Upper lobe of right lung (tissue), 1 donor: ENCODE data around the gene R3HDM1. TPM values are rescaled to one million over a fixed set of nuclear protein-coding genes. Genes with fewer than 3 reads are reported as not detected.

Experiments used
- ATAC-seq: fragments of 200-7000 bp; cut with Tn5 transposase; one replicate; pipeline ENCODE4 v1.9.1; 2020; ENCODE audit warnings: mild to moderate bottlenecking, moderate library complexity
- DNase-seq: peaks from one replicate; pipeline ENCODE4 v3.0.0-alpha.2; 2020
- H3K27ac ChIP-seq: fragments of 200-600 bp; one replicate; pipeline ENCODE4 v1.8.0; 2022
- H3K27me3 ChIP-seq: fragments of 200-600 bp; one replicate; pipeline ENCODE4 v1.8.0; 2022; ENCODE audit warnings: mild to moderate bottlenecking
- H3K36me3 ChIP-seq: fragments of 200-600 bp; one replicate; pipeline ENCODE4 v1.8.0; 2022
- H3K4me1 ChIP-seq: fragments of 200-600 bp; one replicate; pipeline ENCODE4 v1.8.0; 2022
- H3K4me3 ChIP-seq: fragments of 200-600 bp; one replicate; pipeline ENCODE4 v1.8.0; 2022; ENCODE audit warnings: mild to moderate bottlenecking
- H3K9me3 ChIP-seq: fragments of 200-600 bp; one replicate; pipeline ENCODE4 v1.8.0; 2022
- CTCF ChIP-seq: fragments of 200-600 bp; IDR thresholded peaks from one replicate; pipeline ENCODE4 v1.8.0; 2022; ENCODE audit warnings: antibody characterized with exemption
- intact Hi-C: fragments of 100-400 bp; cut with DNase I; formaldehyde crosslinking; loops from one replicate; pipeline ENCODE4 v1.11.0; 2022
- total RNA-seq: library from RNA; stranded (reverse); fragmentation: NEBNext Ultra II Directional; extraction: Animal tissue kit (Norgen Biotek cat#: 25700); gene quantifications from one replicate; pipeline ENCODE4 v1.2.1, GENCODE V29; 2021
- donor health status: DM: no; HTN: yes; CAD: no; lungs with severe emphysema.

Gene R3HDM1
- total RNA-seq, 1 donor from 2014 or later, result 17.0 TPM

GRCh38 chr2:135657806-135658582 is 126.7 kb downstream of the R3HDM1 start:
- Histone ChIP-seq H3K4me1 (no peaks in the 10 kb centered on the region), H3K36me3 (peaks cover 15% of the 10 kb centered on the region), H3K27me3 (no peaks in the 10 kb centered on the region), H3K9me3 (no peaks in the 10 kb centered on the region), H3K27ac (no peak overlapping the region), H3K4me3 (no peak overlapping the region)
- no peak for ATAC-seq
- no peak for TF ChIP-seq CTCF
- intact Hi-C loops, result no loop called here
- no peak for DNase-seq

GRCh38 chr2:135662088-135662487 is 130.8 kb downstream of the R3HDM1 start:
- no peak for DNase-seq
- Histone ChIP-seq H3K4me1 (no peaks in the 10 kb centered on the region), H3K27ac (no peak overlapping the region), H3K9me3 (no peaks in the 10 kb centered on the region), H3K4me3 (no peak overlapping the region), H3K36me3 (peaks cover 13% of the 10 kb centered on the region), H3K27me3 (no peaks in the 10 kb centered on the region)
- TF ChIP-seq CTCF, result no peak
- ATAC-seq, result no peak
- intact Hi-C loops, result no loop called here

- DNase-seq (no peak), ATAC-seq (no peak)
- no peaks in the 10 kb centered on the region for H3K4me1 ChIP-seq
- H3K27me3 ChIP-seq, result no peaks in the 10 kb centered on the region
- no peaks in the 10 kb centered on the region for H3K9me3 ChIP-seq
- H3K4me3 ChIP-seq, result no peak overlapping the region
- H3K36me3 ChIP-seq, result peaks cover 13% of the 10 kb centered on the region
- H3K27ac ChIP-seq, result no peak overlapping the region
- no peak for TF ChIP-seq CTCF
- intact Hi-C loops, result no loop called here
Observed at GRCh38 chr2:135663148-135663700, 131.9 kb downstream of the R3HDM1 start.

- no peak overlapping the region for H3K4me3 ChIP-seq
- H3K27me3 ChIP-seq, result no peaks in the 10 kb centered on the region
- DNase-seq (no peak), ATAC-seq (no peak)
- no peak overlapping the region for H3K27ac ChIP-seq
- no peaks in the 10 kb centered on the region for H3K4me1 ChIP-seq
- no peaks in the 10 kb centered on the region for H3K9me3 ChIP-seq
- no peak for TF ChIP-seq CTCF
- H3K36me3 ChIP-seq, result peaks cover 13% of the 10 kb centered on the region
- intact Hi-C loops, result no loop called here
Observed at GRCh38 chr2:135664623-135665068, 133.4 kb downstream of the R3HDM1 start.

- Histone ChIP-seq H3K27me3 (no peaks in the 10 kb centered on the region), H3K27ac (no peak overlapping the region), H3K4me3 (no peak overlapping the region), H3K36me3 (peaks cover 7% of the 10 kb centered on the region), H3K4me1 (no peaks in the 10 kb centered on the region), H3K9me3 (no peaks in the 10 kb centered on the region)
- ATAC-seq (no peak), DNase-seq (no peak)
- intact Hi-C loops, result no loop called here
- TF ChIP-seq CTCF, result no peak
Observed at GRCh38 chr2:135667045-135667444, 135.8 kb downstream of the R3HDM1 start.
